GM12864 (cell line): ENCODE measurements around the gene TMEM123.
A peak's percentile ranks its signal among the peaks of the same experiment; 100 is the strongest.

Experiments
- DNase-seq: peaks from one replicate; pipeline ENCODE4 v3.0.0-alpha.2; 2011; ENCODE audit warnings: low read depth
- H3K4me3 ChIP-seq: 2 replicates; pipeline ENCODE4 v1.5.1; 2011; ENCODE audit warnings: mild to moderate bottlenecking, low read depth, low read length, control low read depth
- CTCF ChIP-seq: IDR thresholded peaks from 2 replicates; pipeline ENCODE4 v1.5.1; 2011; ENCODE audit warnings: low read depth, mild to moderate bottlenecking, moderate library complexity, low read length, control low read depth, inconsistent platforms; ENCODE audit errors: missing control alignments

Gene TMEM123

GRCh38 chr11:102494216-102494615 lies 41.7 kb upstream of the TMEM123 start:
- TF ChIP-seq CTCF = no peak
- H3K4me3 ChIP-seq = no peak overlapping the region
- DNase-seq = no peak

GRCh38 chr11:102493524-102493923 lies 41.0 kb upstream of the TMEM123 start:
- no peak for DNase-seq
- H3K4me3 ChIP-seq = no peak overlapping the region

GRCh38 chr11:102491969-102492368 lies 39.4 kb upstream of the TMEM123 start:
- TF ChIP-seq CTCF = no peak
- no peak overlapping the region for H3K4me3 ChIP-seq
- no peak for DNase-seq

More at GRCh38 chr11:102493524-102493923, 41.0 kb upstream of the TMEM123 start:
- TF ChIP-seq CTCF = no peak

- TF ChIP-seq CTCF = no peak
- no peak for DNase-seq
Measured at GRCh38 chr11:102489186-102490145, 36.9 kb upstream of the TMEM123 start.

GRCh38 chr11:102488208-102488607 lies 35.6 kb upstream of the TMEM123 start:
- H3K4me3 ChIP-seq = no peak overlapping the region
- peak; percentile 27 for DNase-seq
- TF ChIP-seq CTCF = no peak

More at GRCh38 chr11:102489186-102490145, 36.9 kb upstream of the TMEM123 start:
- no peak overlapping the region for H3K4me3 ChIP-seq

GRCh38 chr11:102487214-102487613 lies 34.6 kb upstream of the TMEM123 start:
- TF ChIP-seq CTCF = no peak
- H3K4me3 ChIP-seq = no peak overlapping the region
- no peak for DNase-seq
